GM19035 (cell line): ENCODE results near the gene BICD1.

Source experiments
- ATAC-seq: cut with Tn5 transposase; IDR thresholded peaks from one replicate; pipeline ENCODE4 v1.9.1; 2021; ENCODE audit not compliant: unreplicated experiment

The BICD1 gene

GRCh38 chr12:32139064-32139421 lies 32.4 kb downstream of the BICD1 start:
- ATAC-seq = peak; percentile 88

GRCh38 chr12:32140877-32141276 lies 34.2 kb downstream of the BICD1 start:
- ATAC-seq = no peak

- no peak for ATAC-seq
These were observed 38.4 kb downstream of the BICD1 start for GRCh38 chr12:32145096-32145495.

- peak; percentile 89 for ATAC-seq
These were observed 39.6 kb downstream of the BICD1 start for GRCh38 chr12:32146074-32146873.

- ATAC-seq = no peak
These were observed 41.7 kb downstream of the BICD1 start for GRCh38 chr12:32148372-32148771.

- ATAC-seq = no peak
These were observed 42.8 kb downstream of the BICD1 start for GRCh38 chr12:32149489-32149888.

- no peak for ATAC-seq
These were observed 44.4 kb downstream of the BICD1 start for GRCh38 chr12:32151086-32151485.

GRCh38 chr12:32151552-32151951 lies 44.9 kb downstream of the BICD1 start:
- no peak for ATAC-seq

GRCh38 chr12:32155041-32155440 lies 48.4 kb downstream of the BICD1 start:
- ATAC-seq = no peak

- ATAC-seq = no peak
These were observed 49.4 kb downstream of the BICD1 start for GRCh38 chr12:32155961-32156529.

GRCh38 chr12:32158525-32158924 lies 51.9 kb downstream of the BICD1 start:
- no peak for ATAC-seq

GRCh38 chr12:32159381-32159780 lies 52.7 kb downstream of the BICD1 start:
- no peak for ATAC-seq

- no peak for ATAC-seq
These were observed 53.3 kb downstream of the BICD1 start for GRCh38 chr12:32159925-32160324.

- ATAC-seq = no peak
These were observed 54.4 kb downstream of the BICD1 start for GRCh38 chr12:32161058-32161457.

GRCh38 chr12:32163596-32163995 lies 56.9 kb downstream of the BICD1 start:
- no peak for ATAC-seq

- no peak for ATAC-seq
These were observed 59.9 kb downstream of the BICD1 start for GRCh38 chr12:32166510-32166909.

GRCh38 chr12:32170437-32170998 lies 63.9 kb downstream of the BICD1 start:
- ATAC-seq = no peak

- no peak for ATAC-seq
These were observed 64.6 kb downstream of the BICD1 start for GRCh38 chr12:32171211-32171610.

- ATAC-seq = no peak
These were observed 70.0 kb downstream of the BICD1 start for GRCh38 chr12:32176606-32177005.

GRCh38 chr12:32178341-32179010 lies 71.8 kb downstream of the BICD1 start:
- no peak for ATAC-seq

GRCh38 chr12:32179011-32179395 lies 72.4 kb downstream of the BICD1 start:
- ATAC-seq = no peak
